PFSK-1 (cell line): ENCODE results near the gene CD99.

ENCODE experiments used
- FOXP2 ChIP-seq: optimal IDR thresholded peaks from 2 replicates; pipeline ENCODE3; 2011; ENCODE audit warnings: borderline replicate concordance, control low read depth, inconsistent platforms; ENCODE audit not compliant: insufficient read depth; ENCODE audit errors: extremely low read length, extremely low read depth
- POLR2AphosphoS5 ChIP-seq: IDR thresholded peaks from 2 replicates; pipeline ENCODE4 v1.6.1; 2012; ENCODE audit warnings: low read depth, mild to moderate bottlenecking, control low read depth, low read length, moderate library complexity
- SIN3A ChIP-seq: IDR thresholded peaks from 2 replicates; pipeline ENCODE4 v1.6.1; 2012; ENCODE audit warnings: mild to moderate bottlenecking, low read length, moderate library complexity, borderline replicate concordance; ENCODE audit not compliant: insufficient read depth
- TAF1 ChIP-seq: IDR thresholded peaks from 2 replicates; pipeline ENCODE4 v1.6.1; 2012; ENCODE audit warnings: low read length, control low read depth, borderline replicate concordance; ENCODE audit not compliant: insufficient read depth
- TF ChIP-seq, protein P1 (sequence below), 2 experiments: IDR thresholded peaks; 2 replicates each; pipeline versions ENCODE4 v1.6.1 to v1.8.0; 2011 to 2012; ENCODE audit warnings: low read depth in 2 of 2, low read length in 2 of 2, control low read depth in 1 of 2, inconsistent platforms in 1 of 2, mild to moderate bottlenecking in 1 of 2, moderate library complexity in 1 of 2; ENCODE audit not compliant: insufficient read depth in 1 of 2

The CD99 gene

GRCh38 chrX:2694914-2695267 lies 3.8 kb downstream of the CD99 start:
- TF ChIP-seq POLR2AphosphoS5 (no peak), TAF1 (no peak), SIN3A (no peak), FOXP2 (no peak)
- TF ChIP-seq, protein P1, sequence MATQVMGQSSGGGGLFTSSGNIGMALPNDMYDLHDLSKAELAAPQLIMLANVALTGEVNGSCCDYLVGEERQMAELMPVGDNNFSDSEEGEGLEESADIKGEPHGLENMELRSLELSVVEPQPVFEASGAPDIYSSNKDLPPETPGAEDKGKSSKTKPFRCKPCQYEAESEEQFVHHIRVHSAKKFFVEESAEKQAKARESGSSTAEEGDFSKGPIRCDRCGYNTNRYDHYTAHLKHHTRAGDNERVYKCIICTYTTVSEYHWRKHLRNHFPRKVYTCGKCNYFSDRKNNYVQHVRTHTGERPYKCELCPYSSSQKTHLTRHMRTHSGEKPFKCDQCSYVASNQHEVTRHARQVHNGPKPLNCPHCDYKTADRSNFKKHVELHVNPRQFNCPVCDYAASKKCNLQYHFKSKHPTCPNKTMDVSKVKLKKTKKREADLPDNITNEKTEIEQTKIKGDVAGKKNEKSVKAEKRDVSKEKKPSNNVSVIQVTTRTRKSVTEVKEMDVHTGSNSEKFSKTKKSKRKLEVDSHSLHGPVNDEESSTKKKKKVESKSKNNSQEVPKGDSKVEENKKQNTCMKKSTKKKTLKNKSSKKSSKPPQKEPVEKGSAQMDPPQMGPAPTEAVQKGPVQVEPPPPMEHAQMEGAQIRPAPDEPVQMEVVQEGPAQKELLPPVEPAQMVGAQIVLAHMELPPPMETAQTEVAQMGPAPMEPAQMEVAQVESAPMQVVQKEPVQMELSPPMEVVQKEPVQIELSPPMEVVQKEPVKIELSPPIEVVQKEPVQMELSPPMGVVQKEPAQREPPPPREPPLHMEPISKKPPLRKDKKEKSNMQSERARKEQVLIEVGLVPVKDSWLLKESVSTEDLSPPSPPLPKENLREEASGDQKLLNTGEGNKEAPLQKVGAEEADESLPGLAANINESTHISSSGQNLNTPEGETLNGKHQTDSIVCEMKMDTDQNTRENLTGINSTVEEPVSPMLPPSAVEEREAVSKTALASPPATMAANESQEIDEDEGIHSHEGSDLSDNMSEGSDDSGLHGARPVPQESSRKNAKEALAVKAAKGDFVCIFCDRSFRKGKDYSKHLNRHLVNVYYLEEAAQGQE (IDR thresholded peaks at IDR 0.05; ENCODE audit: insufficient read depth in 1 of 2, low read depth in 2 of 2, low read length in 2 of 2): no peak

DNA sequence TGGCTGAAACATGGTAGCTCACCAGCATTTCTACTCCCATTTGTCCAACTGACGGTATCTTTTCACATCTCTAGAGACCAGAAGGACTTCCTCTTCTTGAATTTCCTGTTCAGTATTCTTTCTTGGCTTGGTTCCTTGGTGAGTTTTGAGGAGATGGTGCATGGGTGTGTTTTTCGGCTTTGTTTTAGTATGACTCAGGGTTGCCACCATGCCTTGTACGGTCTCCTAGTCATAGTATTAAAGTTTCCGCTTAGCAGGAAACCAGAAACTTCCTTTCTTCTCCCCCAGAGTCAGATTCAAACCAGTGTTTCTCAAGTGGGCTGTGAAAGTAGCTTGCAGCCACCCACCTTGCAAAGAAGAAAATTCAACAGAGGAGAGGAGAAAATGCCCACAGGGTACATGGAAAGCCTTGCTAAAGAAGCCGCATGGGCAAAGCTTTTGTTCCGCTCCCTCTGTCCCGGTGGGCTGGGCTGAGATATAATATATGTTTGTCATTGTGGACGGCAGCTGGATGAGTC lies 5.7 kb downstream of the CD99 start:
- TF ChIP-seq, protein P1 (IDR thresholded peaks at IDR 0.05; ENCODE audit: insufficient read depth in 1 of 2, low read depth in 2 of 2, low read length in 2 of 2): no peak
- TF ChIP-seq TAF1 (no peak), SIN3A (no peak), FOXP2 (no peak), POLR2AphosphoS5 (no peak)

DNA sequence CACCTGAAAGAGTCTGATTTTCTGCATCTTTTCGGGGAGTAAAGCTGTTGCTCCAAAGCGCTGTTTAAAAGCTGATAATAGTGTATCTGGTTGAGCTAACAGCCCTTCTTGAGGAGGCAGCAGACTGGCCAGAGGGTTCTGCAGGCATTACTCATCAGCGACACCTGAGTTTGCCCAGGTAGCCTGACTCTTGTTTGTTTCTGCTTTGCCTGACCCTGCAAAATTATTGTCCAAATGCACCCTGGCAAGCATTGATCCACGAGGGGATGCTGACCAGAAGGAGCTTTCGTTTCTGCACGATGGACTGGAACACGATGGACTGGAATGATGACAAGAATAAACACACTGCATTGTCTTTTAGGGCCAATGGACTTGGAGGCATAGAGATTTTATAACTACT lies 6.2 kb downstream of the CD99 start:
- TF ChIP-seq FOXP2 (no peak), TAF1 (no peak), POLR2AphosphoS5 (no peak), SIN3A (no peak)
- TF ChIP-seq, protein P1 (IDR thresholded peaks at IDR 0.05; ENCODE audit: insufficient read depth in 1 of 2, low read depth in 2 of 2, low read length in 2 of 2): no peak

DNA sequence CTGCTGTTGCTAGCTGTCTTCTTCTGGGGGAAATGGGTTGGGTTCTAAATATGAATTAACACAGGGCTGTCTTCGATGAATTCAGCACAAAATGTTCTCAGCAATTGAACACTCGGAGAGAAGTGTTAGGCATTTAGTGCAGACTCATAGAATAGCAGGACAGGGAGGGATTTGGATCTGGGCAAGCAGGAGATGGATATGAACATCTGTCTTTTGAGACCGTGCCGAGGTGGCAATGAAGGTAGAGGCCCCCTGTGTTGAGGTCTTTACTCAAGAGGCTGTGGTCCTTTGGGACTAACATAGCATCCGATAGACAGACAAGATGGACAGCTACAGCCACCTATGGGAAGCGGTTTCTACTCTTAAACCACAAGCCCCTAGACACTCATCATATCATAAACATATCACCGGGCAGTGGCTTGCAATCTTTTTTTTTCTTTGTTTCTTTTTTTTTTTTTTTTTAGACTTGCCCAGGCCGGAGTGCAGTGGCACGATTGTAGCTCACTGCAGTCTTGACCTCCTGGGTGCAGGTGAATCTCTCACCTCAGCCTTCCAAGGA lies 6.7 kb downstream of the CD99 start:
- TF ChIP-seq TAF1 (no peak), POLR2AphosphoS5 (no peak), FOXP2 (no peak), SIN3A (no peak)

DNA sequence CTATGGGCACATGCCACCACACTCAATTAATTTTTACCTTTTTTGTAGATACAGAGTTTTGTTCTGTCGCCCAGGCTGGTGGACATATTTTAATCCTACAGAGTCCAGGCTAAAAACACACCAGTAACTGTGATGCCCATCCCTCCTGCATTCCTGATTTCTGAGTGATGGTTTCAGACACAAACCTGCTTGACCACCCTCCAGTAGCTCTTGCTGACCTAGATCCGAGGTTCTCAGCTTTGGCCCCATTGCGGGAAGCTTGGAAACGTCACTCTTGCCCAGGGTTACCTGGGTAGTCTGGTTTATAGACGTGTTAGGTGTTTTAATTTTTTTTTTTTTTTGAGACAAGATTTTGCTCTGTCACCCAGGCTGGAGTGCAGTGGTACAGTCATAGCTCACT lies 7.5 kb downstream of the CD99 start:
- TF ChIP-seq TAF1: no peak
- TF ChIP-seq, protein P1 (IDR thresholded peaks at IDR 0.05; ENCODE audit: insufficient read depth in 1 of 2, low read depth in 2 of 2, low read length in 2 of 2): no peak
- TF ChIP-seq FOXP2: no peak
- no peak for TF ChIP-seq SIN3A
- no peak for TF ChIP-seq POLR2AphosphoS5
